Hematopoietic multipotent progenitor cell treated with erythropoietin and hydrocortisone succinate and interleukin-3 and kit ligand, for 15 days (in vitro differentiated cells): ENCODE data around the gene NEK6.

ENCODE experiments used
- DNase-seq: peaks from one replicate; pipeline ENCODE4 v3.0.0-alpha.2; 2015; ENCODE audit warnings: low spot score

NEK6 gene

GRCh38 chr9:124376329-124376728 is 118.6 kb downstream of the NEK6 start:
- no peak for DNase-seq

GRCh38 chr9:124377551-124378406 is 120.0 kb downstream of the NEK6 start:
- no peak for DNase-seq

GRCh38 chr9:124381170-124381945 is 123.6 kb downstream of the NEK6 start:
- DNase-seq: no peak

GRCh38 chr9:124384210-124384609 is 126.5 kb downstream of the NEK6 start:
- no peak for DNase-seq

- no peak for DNase-seq
These were observed 127.1 kb downstream of the NEK6 start for GRCh38 chr9:124384846-124385245.

- DNase-seq: no peak
These were observed 127.9 kb downstream of the NEK6 start for GRCh38 chr9:124385623-124386022.

GRCh38 chr9:124386201-124386600 is 128.5 kb downstream of the NEK6 start:
- no peak for DNase-seq

- DNase-seq: peak; percentile 54
These were observed 130.7 kb downstream of the NEK6 start for GRCh38 chr9:124388275-124389048.

- no peak for DNase-seq
These were observed 131.6 kb downstream of the NEK6 start for GRCh38 chr9:124389146-124389939.

GRCh38 chr9:124390794-124391658 is 133.3 kb downstream of the NEK6 start:
- no peak for DNase-seq

- DNase-seq: no peak
These were observed 134.6 kb downstream of the NEK6 start for GRCh38 chr9:124392254-124392870.

GRCh38 chr9:124392871-124393460 is 135.2 kb downstream of the NEK6 start:
- no peak for DNase-seq

GRCh38 chr9:124394167-124394566 is 136.4 kb downstream of the NEK6 start:
- no peak for DNase-seq

GRCh38 chr9:124394596-124394995 is 136.8 kb downstream of the NEK6 start:
- DNase-seq: no peak

- DNase-seq: no peak
These were observed 138.1 kb downstream of the NEK6 start for GRCh38 chr9:124395826-124396225.

GRCh38 chr9:124398191-124398935 is 140.6 kb downstream of the NEK6 start:
- no peak for DNase-seq

- DNase-seq: no peak
These were observed 141.7 kb downstream of the NEK6 start for GRCh38 chr9:124399323-124399967.
